ENCODE results near the gene LSP1.

LSP1 gene

GRCh38 chr11:1851468-1852180, 1.3 kb upstream of the LSP1 start:
- no peak for DNase-seq

- DNase-seq = no peak
Observed at GRCh38 chr11:1852271-1852876, 510 bp upstream of the LSP1 start.

GRCh38 chr11:1853376-1854131, 670 bp downstream of the LSP1 start:
- no peak for DNase-seq

- no peak for DNase-seq
Observed at GRCh38 chr11:1854132-1854948, 1.5 kb downstream of the LSP1 start.

- DNase-seq = no peak
Observed at GRCh38 chr11:1854949-1855885, 2.3 kb downstream of the LSP1 start.

GRCh38 chr11:1855886-1856265, 3.0 kb downstream of the LSP1 start:
- DNase-seq = no peak

- no peak for DNase-seq
Observed at GRCh38 chr11:1856306-1857005, 3.6 kb downstream of the LSP1 start.

GRCh38 chr11:1857064-1857463, 4.2 kb downstream of the LSP1 start:
- no peak for DNase-seq

GRCh38 chr11:1858154-1858553, 5.3 kb downstream of the LSP1 start:
- no peak for DNase-seq

- DNase-seq = no peak
Observed at GRCh38 chr11:1858576-1858975, 5.7 kb downstream of the LSP1 start.

- no peak for DNase-seq
Observed at GRCh38 chr11:1859004-1859403, 6.1 kb downstream of the LSP1 start.

GRCh38 chr11:1860108-1860507, 7.2 kb downstream of the LSP1 start:
- no peak for DNase-seq

GRCh38 chr11:1861435-1862411, 8.8 kb downstream of the LSP1 start:
- DNase-seq = no peak

GRCh38 chr11:1862588-1863351, 9.9 kb downstream of the LSP1 start:
- no peak for DNase-seq

- DNase-seq = no peak
Observed at GRCh38 chr11:1863352-1864216, 10.7 kb downstream of the LSP1 start.

GRCh38 chr11:1864231-1864630, 11.3 kb downstream of the LSP1 start:
- no peak for DNase-seq

GRCh38 chr11:1864831-1865665, 12.2 kb downstream of the LSP1 start:
- DNase-seq = no peak
